AML-193 (cell line): ENCODE measurements around the gene ZNF552.
A peak's percentile ranks its signal among the peaks of the same experiment; 100 is the strongest.
"Not testable (repeated sequence)": the region's sequence is repeated elsewhere in the genome, so short reads cannot be mapped to it uniquely, and the experiment has no call there.

ENCODE experiments used
- DNase-seq, 2 experiments: peaks; one replicate each; lab custom pipeline; 2025; lab: John Stamatoyannopoulos, UW

ZNF552 gene

GRCh38 chr19:57814505-57815246 lies at the start of gene ZNF552:
Gene ZNF552 (minus strand): TSS chr19:57814913. CDS start chr19:57814743, 170 bp downstream.
- peak; percentile 84 to 88 for DNase-seq

- DNase-seq, result not testable (repeated sequence)
These were observed 47.6 kb upstream of the ZNF552 start for GRCh38 chr19:57862351-57862750.

GRCh38 chr19:57854117-57854516 lies 39.4 kb upstream of the ZNF552 start:
- DNase-seq, result not testable (repeated sequence)

DNA sequence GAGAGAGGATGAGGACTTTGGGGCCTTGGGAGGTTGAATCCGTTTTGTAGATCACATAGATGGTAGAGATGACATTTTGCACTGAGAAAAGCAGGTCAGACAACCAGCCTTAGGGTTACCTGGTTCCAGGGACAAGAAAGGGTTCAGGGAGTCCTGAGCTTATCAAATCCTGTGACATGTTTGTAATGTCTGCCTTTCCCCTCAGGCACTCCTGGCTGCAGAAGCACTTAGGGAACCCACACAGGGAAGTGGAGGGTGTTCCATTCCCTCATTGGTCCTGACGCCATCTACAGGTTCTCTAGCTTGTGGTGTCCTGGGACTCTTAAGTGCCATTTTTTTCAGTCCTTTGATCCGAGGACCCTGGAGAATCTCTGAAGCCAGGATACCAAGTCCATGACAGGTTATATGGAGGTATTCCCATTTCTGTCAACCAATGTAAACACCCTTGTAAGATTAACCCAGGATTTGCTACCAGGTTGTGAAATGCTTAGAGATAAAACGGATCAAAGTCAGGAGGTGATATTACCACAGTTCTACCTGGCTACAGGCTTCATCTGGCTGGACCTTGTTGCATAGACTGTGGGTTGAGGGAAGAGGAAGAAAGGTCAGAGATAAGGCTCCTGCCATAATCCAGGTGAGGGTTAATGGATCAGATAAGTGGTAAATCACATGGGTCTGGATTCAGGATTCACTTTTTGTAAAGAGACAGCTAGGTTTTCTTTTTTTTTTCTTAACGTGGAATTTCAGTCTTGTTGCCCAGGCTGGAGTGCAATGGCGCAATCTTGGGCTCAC lies 37.3 kb upstream of the ZNF552 start:
- DNase-seq, result not testable (repeated sequence)

GRCh38 chr19:57850553-57851017 lies 35.9 kb upstream of the ZNF552 start:
- no peak for DNase-seq

- peak; percentile 67 to 70 for DNase-seq
These were observed 35.2 kb upstream of the ZNF552 start, which contains the start of gene ZNF587 for GRCh38 chr19:57849666-57850473. Gene ZNF587 (plus strand): TSS chr19:57849859. CDS start chr19:57850039, 180 bp downstream.

DNA sequence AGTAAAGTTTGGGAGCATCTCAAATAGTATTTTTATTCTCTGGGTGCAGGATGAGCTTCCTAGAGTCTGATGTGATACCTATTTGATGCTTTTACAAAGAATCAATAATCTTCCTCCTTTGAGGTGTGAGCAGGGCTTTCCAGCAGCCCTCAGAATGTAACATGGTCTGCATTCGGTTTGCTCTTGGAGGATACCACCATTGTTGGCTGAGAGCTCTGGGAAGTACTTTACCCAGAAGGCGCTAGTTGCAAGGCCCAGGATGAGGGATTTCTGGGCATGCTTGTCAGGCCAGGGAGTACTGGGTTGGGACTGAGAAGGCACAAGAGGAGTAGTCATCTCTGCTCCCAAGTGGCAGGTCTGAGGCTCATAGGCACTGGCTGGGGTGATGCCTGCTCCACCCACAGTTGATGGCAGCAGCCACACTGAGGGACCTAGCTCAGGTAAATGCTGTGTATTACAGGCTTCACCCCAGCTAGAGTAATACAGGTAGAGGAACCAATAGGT lies 34.5 kb upstream of the ZNF552 start:
- not testable (repeated sequence) for DNase-seq

DNA sequence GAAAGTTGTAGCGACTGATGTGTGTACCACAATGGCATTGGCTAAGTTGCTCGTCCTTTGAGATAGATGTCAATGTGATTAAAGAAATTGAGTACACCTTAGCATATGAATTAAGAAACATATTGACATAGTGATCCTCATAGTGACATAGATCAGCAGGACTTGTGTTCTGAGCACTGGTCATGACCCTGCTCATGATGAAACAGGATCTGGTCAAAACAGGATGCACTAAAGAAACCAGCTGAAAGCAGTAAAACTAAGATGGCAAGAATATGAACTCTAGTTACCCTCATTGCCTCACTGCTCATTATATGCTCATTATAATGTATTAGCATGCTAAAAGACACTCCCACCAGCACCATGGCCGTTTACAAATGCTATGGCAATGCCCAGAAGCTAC lies 32.5 kb upstream of the ZNF552 start:
- DNase-seq, result peak; percentile 6 to 29

GRCh38 chr19:57841122-57841763 lies 26.5 kb upstream of the ZNF552 start:
- no peak for DNase-seq

- DNase-seq, result not testable (repeated sequence)
These were observed 24.0 kb upstream of the ZNF552 start for GRCh38 chr19:57838622-57839191.

- DNase-seq, result not testable (repeated sequence)
These were observed 22.3 kb upstream of the ZNF552 start for GRCh38 chr19:57836991-57837390.

- DNase-seq, result no peak
These were observed 15.4 kb upstream of the ZNF552 start, which contains the start of gene ZNF587B for GRCh38 chr19:57830071-57830602. Gene ZNF587B (plus strand): TSS chr19:57830299. CDS start chr19:57830529, 230 bp downstream.

DNA sequence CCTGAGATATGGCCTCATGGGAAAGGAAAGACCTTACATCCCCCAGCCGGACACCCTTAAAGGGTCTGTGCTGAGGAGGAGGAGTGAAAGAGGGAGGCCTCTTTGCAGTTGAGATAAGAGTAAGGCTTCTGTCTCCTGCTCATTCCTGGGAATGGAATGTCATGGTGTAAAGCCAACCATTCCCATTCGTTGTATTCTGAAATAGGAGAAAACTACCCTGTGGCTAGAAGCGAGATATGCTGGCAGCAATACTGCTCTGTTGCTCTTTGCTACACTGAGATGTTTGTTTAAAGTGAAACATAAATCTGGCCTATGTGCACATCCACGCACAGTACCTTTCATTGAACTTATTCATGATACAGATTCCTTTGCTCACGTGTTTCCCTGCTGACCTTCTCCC lies 14.6 kb upstream of the ZNF552 start:
- no peak for DNase-seq

DNA sequence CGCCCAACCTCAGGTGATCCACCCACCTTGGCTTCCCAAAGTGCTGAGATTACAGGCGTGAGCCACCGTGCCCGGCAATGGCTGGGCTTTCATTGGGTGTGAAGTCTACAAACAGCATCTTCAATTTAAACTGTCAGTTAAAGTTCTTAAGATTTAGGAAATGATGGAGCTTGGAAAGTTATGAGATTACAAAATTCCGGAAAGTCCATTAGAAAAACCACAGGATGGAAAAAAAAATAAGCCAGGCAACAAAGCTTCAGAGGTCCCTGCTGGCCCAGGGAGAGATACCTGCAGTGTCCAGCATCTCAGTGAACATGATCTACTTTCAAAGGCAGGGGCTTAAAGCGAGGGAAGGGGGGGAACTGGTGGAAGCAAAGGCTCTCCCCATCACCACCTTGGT lies 10.8 kb upstream of the ZNF552 start:
- DNase-seq, result no peak

DNA sequence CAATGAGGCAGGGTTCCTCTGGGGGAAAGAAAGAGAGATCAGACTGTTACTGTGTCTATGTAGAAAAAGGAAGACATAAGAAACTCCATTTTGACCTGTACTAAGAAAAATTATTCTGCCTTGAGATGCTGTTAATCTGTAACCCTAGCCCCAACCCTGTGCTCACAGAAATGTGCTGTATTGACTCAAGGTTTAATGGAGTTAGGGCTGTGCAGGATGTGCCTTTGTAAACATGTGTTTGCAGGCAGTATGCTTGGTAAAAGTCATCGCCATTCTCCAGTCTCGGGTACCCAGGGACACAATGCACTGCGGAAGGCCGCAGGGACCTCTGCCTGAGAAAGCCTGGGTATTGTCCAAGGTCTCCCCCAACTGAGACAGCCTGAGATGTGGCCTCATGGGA lies 8.9 kb upstream of the ZNF552 start:
- not testable (repeated sequence) for DNase-seq

DNA sequence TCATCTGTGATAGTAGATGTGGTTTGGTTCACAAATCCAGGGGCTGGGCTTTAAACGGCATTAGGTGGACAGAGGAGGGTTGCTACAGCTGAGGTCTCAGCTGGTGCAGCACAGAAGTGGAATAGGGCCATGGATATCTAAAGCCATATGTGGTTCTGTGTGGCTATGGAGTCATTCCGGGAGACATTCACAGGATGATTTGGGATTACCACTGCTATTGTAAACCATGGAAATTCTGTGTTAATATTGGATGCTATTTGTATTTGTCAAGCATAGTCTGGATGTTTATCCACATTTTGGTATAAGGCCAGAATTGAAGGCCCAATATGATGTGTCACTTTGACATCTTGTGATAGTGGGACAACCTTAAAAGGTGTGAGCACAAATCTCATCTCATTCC lies 8.4 kb upstream of the ZNF552 start:
- DNase-seq, result not testable (repeated sequence)

- not testable (repeated sequence) for DNase-seq
These were observed 6.8 kb upstream of the ZNF552 start for GRCh38 chr19:57821501-57821900.

GRCh38 chr19:57821095-57821494 lies 6.4 kb upstream of the ZNF552 start:
- DNase-seq, result not testable (repeated sequence)

DNA sequence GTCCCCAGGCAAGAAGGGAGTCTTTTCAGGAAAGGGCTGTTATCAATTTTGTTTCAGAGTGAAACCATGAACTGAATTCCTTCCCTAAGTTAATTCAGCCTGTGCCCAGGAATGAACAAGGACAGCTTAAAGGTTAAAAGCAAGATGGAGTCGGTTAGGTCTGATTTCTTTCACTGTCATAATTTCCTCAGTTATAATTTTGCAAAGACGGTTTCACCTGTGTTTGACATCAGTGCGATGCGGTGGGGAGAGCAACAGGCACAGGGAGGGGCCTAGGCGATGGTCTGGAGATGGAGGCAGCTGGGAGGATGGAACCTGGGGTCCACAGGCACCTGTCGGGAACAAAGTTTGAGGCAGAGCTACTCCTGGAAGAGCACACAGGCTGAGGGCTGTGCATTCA lies 5.9 kb upstream of the ZNF552 start:
- DNase-seq, result no peak

DNA sequence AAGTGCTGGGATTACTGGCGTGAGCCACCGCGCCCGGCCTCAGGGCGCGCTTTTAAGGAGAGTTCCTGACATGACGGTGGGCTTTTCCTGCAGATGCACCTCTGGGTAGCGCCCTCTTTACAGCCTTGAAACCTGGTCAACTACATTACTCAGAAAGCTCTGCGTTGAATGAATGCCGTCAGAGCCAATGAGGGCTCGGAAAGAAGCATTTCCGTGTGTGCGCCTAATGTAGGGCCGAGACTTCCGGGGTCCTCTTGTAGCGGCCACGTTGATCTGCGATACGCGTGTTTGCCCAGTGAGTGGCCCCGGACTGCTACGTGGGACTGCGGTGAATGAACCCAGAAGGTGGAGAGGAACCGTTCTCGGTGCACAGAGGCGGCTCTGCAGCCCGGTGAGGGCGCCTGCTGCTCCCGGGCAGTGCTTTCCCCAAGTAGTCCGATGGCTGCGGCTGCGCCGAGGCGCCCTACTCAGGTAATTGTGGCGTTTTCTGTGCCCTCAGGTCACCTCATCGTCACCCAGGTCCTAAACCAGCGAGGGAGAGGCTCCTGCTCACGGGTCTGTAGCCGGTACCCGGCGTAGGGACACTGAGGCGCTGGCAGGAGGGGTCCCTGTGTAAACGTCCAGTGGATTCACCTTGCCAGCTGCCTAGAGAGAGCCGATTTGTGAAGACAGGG lies 4.9 kb upstream of the ZNF552 start:
- peak; percentile 87 to 90 for DNase-seq
